ENCODE results near the gene LY6G5B. TPM values are rescaled to one million over a fixed set of nuclear protein-coding genes. Genes with fewer than 3 reads are reported as not detected.

Gene LY6G5B
- total and polyA plus RNA-seq, 2 of the 4 experiments (the other 2 are of a cell fraction): 2.2 to 13.6 TPM

DNA sequence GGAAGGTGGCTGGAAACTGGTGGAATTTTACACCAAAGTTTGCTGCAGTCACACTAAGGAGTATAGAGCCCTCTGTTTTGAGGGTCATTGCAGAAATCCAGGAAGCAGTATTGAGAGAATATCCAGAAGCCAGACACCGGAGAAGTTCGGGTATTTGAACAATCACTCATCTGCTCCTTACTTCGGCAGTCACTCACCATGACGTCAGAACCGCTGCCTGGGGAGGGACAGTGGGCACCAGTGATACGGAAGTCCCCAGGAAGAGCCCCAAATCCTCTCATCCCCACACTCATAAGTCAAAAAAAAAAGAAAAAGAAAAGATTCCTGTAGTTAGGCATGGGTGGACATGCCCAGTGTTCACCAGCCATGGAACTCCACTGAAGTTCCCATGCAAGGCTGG is 7.1 kb downstream of the LY6G5B start:
- ATAC-seq (ENCODE audit: low read depth): no peak
- TF ChIP-seq CEBPB (IDR thresholded peaks at IDR 0.05; ENCODE audit: low read depth, low read length): no peak
- TF ChIP-seq POLR2A (IDR thresholded peaks at IDR 0.05; ENCODE audit: low read depth, low read length): 0 out of 2 replicates have a peak, but pooled peaks have one; percentile 24
- TF ChIP-seq, protein P1, sequence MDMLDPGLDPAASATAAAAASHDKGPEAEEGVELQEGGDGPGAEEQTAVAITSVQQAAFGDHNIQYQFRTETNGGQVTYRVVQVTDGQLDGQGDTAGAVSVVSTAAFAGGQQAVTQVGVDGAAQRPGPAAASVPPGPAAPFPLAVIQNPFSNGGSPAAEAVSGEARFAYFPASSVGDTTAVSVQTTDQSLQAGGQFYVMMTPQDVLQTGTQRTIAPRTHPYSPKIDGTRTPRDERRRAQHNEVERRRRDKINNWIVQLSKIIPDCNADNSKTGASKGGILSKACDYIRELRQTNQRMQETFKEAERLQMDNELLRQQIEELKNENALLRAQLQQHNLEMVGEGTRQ (IDR thresholded peaks at IDR 0.05; ENCODE audit: low read depth, low read length): no peak
- TF ChIP-seq SMC3 (IDR thresholded peaks at IDR 0.05; ENCODE audit: low read depth, low read length): no peak
- no peak for TF ChIP-seq RFX5 (IDR thresholded peaks at IDR 0.05; ENCODE audit: low read depth, low read length)
- TF ChIP-seq MAZ (IDR thresholded peaks at IDR 0.05; ENCODE audit: borderline replicate concordance, low read depth, low read length): no peak
- TF ChIP-seq, protein P2, sequence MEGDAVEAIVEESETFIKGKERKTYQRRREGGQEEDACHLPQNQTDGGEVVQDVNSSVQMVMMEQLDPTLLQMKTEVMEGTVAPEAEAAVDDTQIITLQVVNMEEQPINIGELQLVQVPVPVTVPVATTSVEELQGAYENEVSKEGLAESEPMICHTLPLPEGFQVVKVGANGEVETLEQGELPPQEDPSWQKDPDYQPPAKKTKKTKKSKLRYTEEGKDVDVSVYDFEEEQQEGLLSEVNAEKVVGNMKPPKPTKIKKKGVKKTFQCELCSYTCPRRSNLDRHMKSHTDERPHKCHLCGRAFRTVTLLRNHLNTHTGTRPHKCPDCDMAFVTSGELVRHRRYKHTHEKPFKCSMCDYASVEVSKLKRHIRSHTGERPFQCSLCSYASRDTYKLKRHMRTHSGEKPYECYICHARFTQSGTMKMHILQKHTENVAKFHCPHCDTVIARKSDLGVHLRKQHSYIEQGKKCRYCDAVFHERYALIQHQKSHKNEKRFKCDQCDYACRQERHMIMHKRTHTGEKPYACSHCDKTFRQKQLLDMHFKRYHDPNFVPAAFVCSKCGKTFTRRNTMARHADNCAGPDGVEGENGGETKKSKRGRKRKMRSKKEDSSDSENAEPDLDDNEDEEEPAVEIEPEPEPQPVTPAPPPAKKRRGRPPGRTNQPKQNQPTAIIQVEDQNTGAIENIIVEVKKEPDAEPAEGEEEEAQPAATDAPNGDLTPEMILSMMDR (conservative IDR thresholded peaks at IDR 0.05; ENCODE audit: low read depth, low read length): no peak
- TF ChIP-seq NFE2L2 (IDR thresholded peaks at IDR 0.05; ENCODE audit: low read depth, low read length): no peak
- dilution Hi-C loops (cut with HindIII; ENCODE audit: low sequenced_read_pairs, unreplicated experiment) (no loop called here), intact Hi-C loops (cut with micrococcal nuclease) (no loop called here), in situ Hi-C loops (cut with MboI; ENCODE audit: low sequenced_read_pairs) (no loop called here)
- Histone ChIP-seq H3K9ac (ENCODE audit: low read depth, low read length) (no peak overlapping the region), H4K5ac (ENCODE audit: low read depth, low read length) (no peak overlapping the region), H3K36me3 (ENCODE audit: control insufficient read depth, insufficient read depth, low read length) (peaks cover 16% of the 10 kb centered on the region), H3K9me3 (ENCODE audit: control insufficient read depth, insufficient read depth, low read length) (no peaks in the 10 kb centered on the region), H4K20me1 (ENCODE audit: insufficient read depth, low read length) (no peaks in the 10 kb centered on the region), H3K23ac (ENCODE audit: low read depth, low read length) (no peak overlapping the region), H2BK5ac (ENCODE audit: low read depth, low read length, poor library complexity, severe bottlenecking) (no peak overlapping the region), H3K4me2 (ENCODE audit: low read depth, low read length) (no peak overlapping the region), H2AK9ac (replicated peaks; ENCODE audit: low read depth, low read length, poor library complexity) (no peak overlapping the region), H4K91ac (ENCODE audit: insufficient read depth, low read depth, low read length) (no peak overlapping the region), H2AFZ (replicated peaks; ENCODE audit: low read length, poor library complexity) (peak overlapping the region; percentile 28), H3K79me1 (ENCODE audit: low read depth in 1 of 2, low read length in 2 of 2) (peaks cover 0 to 3% of the 10 kb centered on the region in 2 experiments; a peak in 1 of 4 replicates), H3K4ac (ENCODE audit: low read depth, low read length) (no peak overlapping the region), H3K27me3 (ENCODE audit: control insufficient read depth, insufficient read depth, low read length) (no peaks in the 10 kb centered on the region), H3K4me1 (ENCODE audit: control insufficient read depth, insufficient read depth, low read length) (peaks cover 9% of the 10 kb centered on the region), H2BK15ac (ENCODE audit: low read depth, low read length) (no peak overlapping the region), H3K4me3 (ENCODE audit: insufficient read depth, low read depth, low read length) (no peak overlapping the region), H2BK20ac (ENCODE audit: low read depth, low read length) (no peak overlapping the region), H4K8ac (ENCODE audit: low read depth in 2 of 2, low read length in 2 of 2) (no peak overlapping the region; a peak in 1 of 4 replicates), H3K18ac (ENCODE audit: low read depth, low read length) (no peak overlapping the region), H2BK120ac (ENCODE audit: low read depth, low read length) (no peak overlapping the region), H3K9me1 (ENCODE audit: insufficient read depth, low read length) (no peaks in the 10 kb centered on the region), H3K56ac (ENCODE audit: extremely low read depth, insufficient read depth, low read length) (no peak overlapping the region), H2AK5ac (ENCODE audit: low read depth, low read length) (no peak overlapping the region), H3K27ac (ENCODE audit: insufficient read depth, low read length) (no peak overlapping the region), H3K14ac (replicated peaks; ENCODE audit: low read depth, low read length) (no peak overlapping the region)
- WGBS, 2 experiments (ENCODE audit: extremely low coverage in 2 of 2, insufficient read length in 1 of 2): no CpG with 5 or more reads among the region's 6 CpGs
- ChIA-PET POLR2A (ENCODE audit: unreplicated experiment) (no interaction called here), CTCF (no interaction called here)
- DNase-seq: no peak
- BruUV-seq (replicated peaks): no TSS peak

Data from IMR-90 (cell line).